ENCODE data around the gene TGM4.

The TGM4 gene

GRCh38 chr3:44958386-44958785 is 84.0 kb downstream of the TGM4 start:
- DNase-seq: no peak

DNA sequence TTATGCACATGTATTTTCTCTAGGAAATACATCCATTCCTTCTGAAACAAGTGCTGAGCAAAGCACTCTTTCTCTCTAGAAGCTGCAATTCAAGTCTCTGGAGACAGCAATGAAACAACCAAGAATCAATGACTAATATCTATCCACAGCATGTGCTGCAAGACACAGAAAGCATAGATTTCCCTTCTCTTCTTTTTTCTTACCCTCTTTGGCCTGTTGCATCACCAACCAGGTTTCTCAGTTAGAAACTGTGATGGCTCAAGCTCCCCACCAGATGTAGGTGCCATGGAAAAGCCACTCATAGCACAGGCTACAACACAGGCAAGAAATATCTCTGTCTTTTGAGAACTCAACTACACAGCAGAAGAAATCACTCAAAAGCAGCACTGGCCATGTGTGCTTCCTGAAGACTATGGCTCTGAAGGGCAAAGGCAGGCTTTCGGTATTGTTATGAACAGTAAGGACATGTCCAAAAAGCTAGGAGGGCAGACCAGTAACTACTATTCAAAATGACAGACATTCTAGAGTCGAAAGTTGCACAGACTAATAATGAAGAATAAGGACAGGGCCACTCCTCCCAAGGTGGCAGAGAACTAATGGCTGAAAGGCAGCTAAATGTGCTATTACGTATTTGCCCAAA is 86.1 kb downstream of the TGM4 start:
- no peak for DNase-seq

GRCh38 chr3:44961888-44962287 is 87.5 kb downstream of the TGM4 start:
- DNase-seq: no peak

- DNase-seq: no peak
Measured at GRCh38 chr3:44962621-44963393, 88.4 kb downstream of the TGM4 start.

DNA sequence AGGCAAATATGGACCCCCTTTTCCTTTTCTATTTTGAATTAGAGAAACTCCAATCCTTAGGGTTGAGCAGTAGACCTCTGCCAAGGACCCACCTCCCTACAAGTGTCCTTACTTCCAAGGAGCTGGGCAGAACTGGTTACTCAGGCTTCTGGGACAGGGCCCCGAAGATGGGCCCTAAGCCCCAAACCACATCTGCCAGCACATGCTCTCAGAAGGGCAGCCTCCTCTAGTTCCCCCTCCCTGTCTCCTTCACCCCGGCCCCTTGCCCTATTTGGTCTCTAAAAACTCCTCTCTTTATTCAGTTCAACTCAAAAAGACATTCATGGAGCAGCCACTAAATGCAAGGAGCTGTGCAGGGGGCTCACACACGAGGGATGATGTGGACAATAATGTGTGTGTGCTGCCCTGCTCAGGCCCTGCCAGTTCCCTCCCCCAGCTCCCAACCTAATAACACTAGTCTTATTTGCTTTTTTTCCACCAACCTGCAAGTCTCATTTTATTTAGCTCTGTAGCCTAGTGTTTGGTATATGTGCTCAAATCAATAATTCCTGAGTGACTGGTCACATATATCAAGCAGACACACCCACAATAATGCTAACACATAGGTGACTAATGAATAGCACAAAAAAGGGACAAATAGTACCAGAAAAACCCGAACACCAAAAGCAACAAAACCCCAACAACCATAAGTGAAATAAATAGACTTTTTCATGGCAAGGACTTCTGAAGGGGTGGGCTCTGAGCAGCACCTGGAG is 89.3 kb downstream of the TGM4 start:
- no peak for DNase-seq

Data from activated CD8-positive, alpha-beta memory T cell treated with anti-CD3 and anti-CD28 coated beads, Interleukin-2, amount 50 U/mL, for 48 hours (primary cell).